IMR-90 (cell line): ENCODE results near the gene TEDDM1. TPM values are rescaled to one million over a fixed set of nuclear protein-coding genes. Genes with fewer than 3 reads are reported as not detected.

ENCODE experiments used
- ATAC-seq: fragments of 200-7000 bp; cut with Tn5 transposase; 2 replicates; pipeline ENCODE4 v1.9.1; 2020; ENCODE audit warnings: low read depth, mild to moderate bottlenecking, moderate library complexity
- BruUV-seq: library from RNA; stranded (reverse); fragments of 400-500 nt; replicated peaks from 2 replicates; lab custom pipeline; 2021; lab: Mats Ljungman, UMichigan
- CTCF ChIA-PET: fragments of 300-600 bp; formaldehyde crosslinking; extraction: SDS; loops from one replicate; lab custom pipeline; 2021; ENCODE audit warnings: antibody characterized with exemption; lab: Yijun Ruan, JAX
- POLR2A ChIA-PET: fragments of 300-600 bp; sonication (Branson Sonifier 250); formaldehyde crosslinking; loops from one replicate; lab custom pipeline; 2022; ENCODE audit warnings: antibody characterized with exemption; ENCODE audit not compliant: unreplicated experiment; lab: Charles Lee
- DNase-seq: peaks from one replicate; pipeline ENCODE4 v3.0.0; 2013
- H2AFZ ChIP-seq: replicated peaks from 2 replicates; pipeline ENCODE3; 2013; ENCODE audit warnings: low read length, mild to moderate bottlenecking; ENCODE audit not compliant: poor library complexity
- H2AK5ac ChIP-seq: 2 replicates; pipeline ENCODE4 v1.6.1; 2013; ENCODE audit warnings: low read depth, low read length, inconsistent platforms
- H2AK9ac ChIP-seq: replicated peaks from 2 replicates; pipeline ENCODE3; 2013; ENCODE audit warnings: mild to moderate bottlenecking, low read depth, low read length, moderate library complexity; ENCODE audit not compliant: poor library complexity
- H2BK120ac ChIP-seq: 2 replicates; pipeline ENCODE4 v1.6.1; 2013; ENCODE audit warnings: low read depth, low read length, inconsistent platforms
- H2BK15ac ChIP-seq: 3 replicates; pipeline ENCODE4 v1.6.1; 2013; ENCODE audit warnings: low read depth, low read length, inconsistent platforms
- H2BK20ac ChIP-seq: 2 replicates; pipeline ENCODE4 v1.6.1; 2013; ENCODE audit warnings: low read depth, mild to moderate bottlenecking, inconsistent platforms, low read length, moderate library complexity
- H2BK5ac ChIP-seq: 2 replicates; pipeline ENCODE4 v1.6.1; 2013; ENCODE audit warnings: mild to moderate bottlenecking, low read depth, low read length, inconsistent platforms; ENCODE audit not compliant: poor library complexity, severe bottlenecking
- H3K14ac ChIP-seq: replicated peaks from 2 replicates; pipeline ENCODE4 v1.6.1; 2013; ENCODE audit warnings: low read depth, low read length, inconsistent platforms
- H3K18ac ChIP-seq: 2 replicates; pipeline ENCODE4 v1.6.1; 2013; ENCODE audit warnings: low read depth, low read length, control low read depth
- H3K23ac ChIP-seq: 2 replicates; pipeline ENCODE4 v1.6.1; 2013; ENCODE audit warnings: low read depth, low read length, inconsistent platforms
- H3K27ac ChIP-seq: 2 replicates; pipeline ENCODE4 v1.5.1; 2013; ENCODE audit warnings: mild to moderate bottlenecking, control low read depth, low read length; ENCODE audit not compliant: insufficient read depth
- H3K27me3 ChIP-seq: 2 replicates; pipeline ENCODE4 v1.6.1; 2013; ENCODE audit warnings: low read length; ENCODE audit not compliant: control insufficient read depth, insufficient read depth
- H3K36me3 ChIP-seq: 2 replicates; pipeline ENCODE4 v1.6.1; 2013; ENCODE audit warnings: low read length, mixed read lengths; ENCODE audit not compliant: control insufficient read depth, insufficient read depth
- H3K4ac ChIP-seq: 2 replicates; pipeline ENCODE4 v1.6.1; 2013; ENCODE audit warnings: low read depth, low read length, inconsistent platforms
- H3K4me1 ChIP-seq: 2 replicates; pipeline ENCODE4 v1.6.1; 2013; ENCODE audit warnings: low read length, mixed read lengths; ENCODE audit not compliant: control insufficient read depth, insufficient read depth
- H3K4me2 ChIP-seq: 2 replicates; pipeline ENCODE4 v1.6.1; 2013; ENCODE audit warnings: low read depth, mild to moderate bottlenecking, control low read depth, low read length, moderate library complexity
- H3K4me3 ChIP-seq: 2 replicates; pipeline ENCODE4 v1.5.1; 2013; ENCODE audit warnings: low read depth, mild to moderate bottlenecking, control low read depth, low read length, moderate library complexity; ENCODE audit not compliant: insufficient read depth
- H3K56ac ChIP-seq: 2 replicates; pipeline ENCODE4 v1.6.1; 2013; ENCODE audit warnings: low read length, inconsistent platforms; ENCODE audit not compliant: insufficient read depth; ENCODE audit errors: extremely low read depth
- H3K79me1 ChIP-seq, 2 experiments: 2 replicates each; pipeline ENCODE4 v1.6.1; 2013; ENCODE audit warnings: low read length in 2 of 2, inconsistent platforms in 1 of 2, low read depth in 1 of 2
- H3K9ac ChIP-seq: 2 replicates; pipeline ENCODE4 v1.6.1; 2013; ENCODE audit warnings: low read depth, low read length, control low read depth
- H3K9me1 ChIP-seq: 2 replicates; pipeline ENCODE4 v1.6.1; 2013; ENCODE audit warnings: low read length, inconsistent platforms; ENCODE audit not compliant: insufficient read depth
- H3K9me3 ChIP-seq: 2 replicates; pipeline ENCODE4 v1.6.1; 2013; ENCODE audit warnings: low read length; ENCODE audit not compliant: control insufficient read depth, insufficient read depth
- H4K20me1 ChIP-seq: 2 replicates; pipeline ENCODE4 v1.6.1; 2013; ENCODE audit warnings: low read length, inconsistent platforms; ENCODE audit not compliant: insufficient read depth
- H4K5ac ChIP-seq: 2 replicates; pipeline ENCODE4 v1.6.1; 2013; ENCODE audit warnings: mild to moderate bottlenecking, low read depth, low read length, control low read depth
- H4K8ac ChIP-seq, 2 experiments: 2 replicates each; pipeline ENCODE4 v1.6.1; 2013; ENCODE audit warnings: low read depth in 2 of 2, low read length in 2 of 2, control low read depth in 1 of 2, inconsistent platforms in 1 of 2
- H4K91ac ChIP-seq: 2 replicates; pipeline ENCODE4 v1.6.1; 2013; ENCODE audit warnings: low read depth, low read length, inconsistent platforms; ENCODE audit not compliant: insufficient read depth
- RFX5 ChIP-seq: IDR thresholded peaks from 2 replicates; pipeline ENCODE4 v1.8.0; 2012; ENCODE audit warnings: low read depth, mild to moderate bottlenecking, low read length, moderate library complexity
- WGBS, 2 experiments: methylation state at CpG; one replicate each; pipeline versions ENCODE4 v1.1.5 to v1.1.7; 2013; ENCODE audit warnings: missing lambda C conversion rate in 2 of 2; ENCODE audit not compliant: insufficient read length in 1 of 2; ENCODE audit errors: extremely low coverage in 2 of 2; 5-methylcytosine and 5-hydroxymethylcytosine counted together
- dilution Hi-C: fragments of 300-500 bp; cut with HindIII; formaldehyde crosslinking; loops from one replicate; pipeline ENCODE4 v1.14.3; 2018; ENCODE audit warnings: low sequenced_read_pairs; ENCODE audit not compliant: unreplicated experiment
- in situ Hi-C: fragments of 300-500 bp; cut with MboI; formaldehyde crosslinking; loops from 3 replicates; pipeline ENCODE4 v1.14.3; 2019; ENCODE audit warnings: low sequenced_read_pairs, inconsistent platforms, mixed read lengths
- intact Hi-C: fragments of 100-400 bp; cut with micrococcal nuclease; formaldehyde crosslinking; loops from 2 replicates; pipeline ENCODE4 v1.10.0; 2022
- polyA plus RNA-seq, 3 experiments: library from polyadenylated mRNA; depleted of rRNA; stranded (reverse); fragments of >200 nt; gene quantifications; 2 replicates each; pipeline ENCODE4 v1.2.3, GENCODE V29; 2012; ENCODE audit warnings: low replicate concordance in 1 of 3
- total RNA-seq: library from RNA; depleted of rRNA; stranded (reverse); fragments of >200 nt; gene quantifications from 2 replicates; pipeline ENCODE4 v1.2.3, GENCODE V29; 2012

Gene TEDDM1
- total and polyA plus RNA-seq, 2 of the 4 experiments (the other 2 are of a cell fraction) = not detected

DNA sequence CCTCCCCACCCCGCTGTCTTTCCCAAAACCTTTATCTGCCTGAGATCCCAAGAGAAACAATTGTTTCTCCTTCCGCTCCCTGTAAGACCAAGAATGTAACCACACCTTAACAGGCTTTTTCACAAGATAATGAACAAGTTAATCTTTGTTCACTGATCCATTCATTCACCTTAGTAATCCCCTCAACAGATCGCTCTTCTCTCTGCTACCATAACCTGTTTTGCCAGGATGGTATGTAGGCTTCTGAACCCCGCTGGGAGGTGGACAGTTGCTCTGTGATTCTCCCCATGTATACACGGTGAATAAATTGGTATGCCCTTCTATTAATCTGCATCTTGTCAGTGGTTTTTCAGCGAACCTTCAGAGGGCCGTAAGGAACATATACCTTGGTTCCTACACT, 30.8 kb upstream of the TEDDM1 start:
- Histone ChIP-seq H3K14ac (no peak overlapping the region), H3K4ac (no peak overlapping the region), H3K9ac (no peak overlapping the region), H2BK5ac (no peak overlapping the region), H3K9me3 (no peaks in the 10 kb centered on the region), H3K79me1 (no peaks in the 10 kb centered on the region), H2BK15ac (no peak overlapping the region), H3K56ac (no peak overlapping the region), H4K8ac (no peak overlapping the region), H3K27ac (no peak overlapping the region), H2BK20ac (no peak overlapping the region), H3K4me3 (no peak overlapping the region), H4K5ac (no peak overlapping the region), H2AFZ (no peak overlapping the region), H3K27me3 (no peaks in the 10 kb centered on the region), H3K4me1 (no peaks in the 10 kb centered on the region), H3K36me3 (no peaks in the 10 kb centered on the region), H4K20me1 (no peaks in the 10 kb centered on the region), H3K18ac (no peak overlapping the region), H3K9me1 (no peaks in the 10 kb centered on the region), H2AK5ac (no peak overlapping the region), H2AK9ac (no peak overlapping the region), H3K4me2 (no peak overlapping the region), H2BK120ac (no peak overlapping the region), H4K91ac (no peak overlapping the region), H3K23ac (no peak overlapping the region)
- DNase-seq (no peak), ATAC-seq (no peak)
- no CpG with 5 or more reads among the region's 7 CpGs for WGBS, 2 experiments
- intact Hi-C loops = no loop called here
- no TSS peak for BruUV-seq
- no peak for TF ChIP-seq RFX5
- ChIA-PET POLR2A (no interaction called here), CTCF (no interaction called here)
- dilution Hi-C loops = no loop called here
- in situ Hi-C loops = no loop called here
